ENCODE data around the gene MAN1C1.

DNA sequence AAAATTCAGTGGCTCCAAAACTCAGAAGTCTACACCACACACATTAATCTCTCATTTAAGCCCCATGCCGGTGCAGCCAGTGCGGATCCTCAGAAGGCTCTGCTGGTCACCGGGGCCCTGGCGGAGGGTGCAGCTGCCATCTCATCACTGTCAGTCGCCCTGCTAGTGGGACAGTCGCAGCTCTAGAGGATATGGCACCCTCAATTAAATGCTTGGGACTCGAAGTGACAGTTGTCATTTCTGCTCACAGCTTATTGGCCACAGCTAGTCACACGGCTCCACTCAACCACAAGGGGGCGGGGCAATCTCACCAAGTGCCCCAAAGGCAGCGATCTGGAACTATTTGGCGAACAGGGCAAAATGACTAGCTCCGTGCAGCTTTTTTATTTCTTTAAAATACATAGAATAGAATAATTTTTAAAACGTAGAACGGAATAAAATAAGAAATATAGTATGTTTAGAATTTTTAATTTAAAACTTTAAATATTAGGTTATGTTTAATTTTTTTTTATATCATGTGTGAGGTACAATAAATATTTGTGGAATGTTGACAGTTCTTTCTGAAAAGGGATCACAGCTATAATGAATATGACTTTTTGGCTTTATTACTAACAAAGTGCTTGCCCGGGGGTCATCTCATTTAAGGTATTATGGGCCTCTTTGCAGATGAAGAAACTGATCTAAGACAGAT is 8.0 kb upstream of the MAN1C1 start:
- TF ChIP-seq POLR2A (IDR thresholded peaks at IDR 0.05; ENCODE audit: borderline replicate concordance, extremely low read depth, insufficient read depth, insufficient read length) (no peak), EZH2 (IDR thresholded peaks at IDR 0.05) (no peak), POLR2AphosphoS5 (IDR thresholded peaks at IDR 0.05; ENCODE audit: low read depth, low read length) (no peak)
- TF ChIP-seq, protein P1, sequence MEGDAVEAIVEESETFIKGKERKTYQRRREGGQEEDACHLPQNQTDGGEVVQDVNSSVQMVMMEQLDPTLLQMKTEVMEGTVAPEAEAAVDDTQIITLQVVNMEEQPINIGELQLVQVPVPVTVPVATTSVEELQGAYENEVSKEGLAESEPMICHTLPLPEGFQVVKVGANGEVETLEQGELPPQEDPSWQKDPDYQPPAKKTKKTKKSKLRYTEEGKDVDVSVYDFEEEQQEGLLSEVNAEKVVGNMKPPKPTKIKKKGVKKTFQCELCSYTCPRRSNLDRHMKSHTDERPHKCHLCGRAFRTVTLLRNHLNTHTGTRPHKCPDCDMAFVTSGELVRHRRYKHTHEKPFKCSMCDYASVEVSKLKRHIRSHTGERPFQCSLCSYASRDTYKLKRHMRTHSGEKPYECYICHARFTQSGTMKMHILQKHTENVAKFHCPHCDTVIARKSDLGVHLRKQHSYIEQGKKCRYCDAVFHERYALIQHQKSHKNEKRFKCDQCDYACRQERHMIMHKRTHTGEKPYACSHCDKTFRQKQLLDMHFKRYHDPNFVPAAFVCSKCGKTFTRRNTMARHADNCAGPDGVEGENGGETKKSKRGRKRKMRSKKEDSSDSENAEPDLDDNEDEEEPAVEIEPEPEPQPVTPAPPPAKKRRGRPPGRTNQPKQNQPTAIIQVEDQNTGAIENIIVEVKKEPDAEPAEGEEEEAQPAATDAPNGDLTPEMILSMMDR (IDR thresholded peaks at IDR 0.05 in 2 of 3, conservative IDR thresholded peaks at IDR 0.05 in 1 of 3; ENCODE audit: borderline replicate concordance in 1 of 3, insufficient read depth in 1 of 3, low read depth in 2 of 3, low read length in 2 of 3), result peak in 1 of 3 experiments; percentile 41; a peak in 1 of 6 replicates

All from HCT116 (cell line).